Measurements from ENCODE around the gene TRPC4. TPM values are rescaled to one million over a fixed set of nuclear protein-coding genes. Genes with fewer than 3 reads are reported as not detected.

Gene TRPC4
- total RNA-seq, 1 donor from 2014 or later = 3.0 TPM

DNA sequence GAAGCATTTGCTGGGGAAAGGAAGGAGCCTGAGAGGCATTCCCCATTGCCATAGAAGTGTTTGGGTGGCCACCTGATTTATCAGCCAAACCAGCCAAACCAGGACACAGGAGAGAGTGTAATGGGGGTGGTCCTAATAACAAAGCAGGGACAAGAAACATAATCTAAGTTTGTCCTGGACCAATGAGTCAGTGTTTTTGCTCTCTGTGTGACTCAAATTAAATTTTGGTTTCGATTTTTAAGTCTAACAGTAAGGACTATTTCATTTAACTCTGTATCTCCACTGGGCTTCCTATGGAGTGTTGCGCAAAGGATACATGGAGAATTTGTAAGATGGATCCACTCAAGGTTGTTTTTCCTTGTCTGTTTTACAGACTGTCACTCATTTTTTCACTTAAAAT lies 19.5 kb upstream of the TRPC4 start:
- peaks cover 6% of the 10 kb centered on the region for H3K9me3 Mint-ChIP-seq (ENCODE audit: low read depth)
- DNase-seq (ENCODE audit: low spot score) = no peak
- no peak overlapping the region for H3K27ac Mint-ChIP-seq (ENCODE audit: unreplicated experiment)
- no peaks in the 10 kb centered on the region for H3K36me3 Mint-ChIP-seq (ENCODE audit: low read depth)
- H3K4me1 Mint-ChIP-seq (ENCODE audit: low read depth) = peaks cover 28% of the 10 kb centered on the region
- TF ChIP-seq CTCF (IDR thresholded peaks at IDR 0.05) = no peak
- no peaks in the 10 kb centered on the region for H3K27me3 Mint-ChIP-seq (ENCODE audit: low read depth)
- H3K4me3 Mint-ChIP-seq (ENCODE audit: unreplicated experiment) = no peak overlapping the region

GRCh38 chr13:37886879-37887278 lies 17.3 kb upstream of the TRPC4 start:
- no peaks in the 10 kb centered on the region for H3K27me3 Mint-ChIP-seq (ENCODE audit: low read depth)
- no peaks in the 10 kb centered on the region for H3K36me3 Mint-ChIP-seq (ENCODE audit: low read depth)
- no peak overlapping the region for H3K27ac Mint-ChIP-seq (ENCODE audit: unreplicated experiment)
- H3K4me1 Mint-ChIP-seq (ENCODE audit: low read depth) = peaks cover 41% of the 10 kb centered on the region
- no peak for DNase-seq (ENCODE audit: low spot score)
- H3K9me3 Mint-ChIP-seq (ENCODE audit: low read depth) = peaks cover 6% of the 10 kb centered on the region
- TF ChIP-seq CTCF (IDR thresholded peaks at IDR 0.05) = no peak
- H3K4me3 Mint-ChIP-seq (ENCODE audit: unreplicated experiment) = no peak overlapping the region

DNA sequence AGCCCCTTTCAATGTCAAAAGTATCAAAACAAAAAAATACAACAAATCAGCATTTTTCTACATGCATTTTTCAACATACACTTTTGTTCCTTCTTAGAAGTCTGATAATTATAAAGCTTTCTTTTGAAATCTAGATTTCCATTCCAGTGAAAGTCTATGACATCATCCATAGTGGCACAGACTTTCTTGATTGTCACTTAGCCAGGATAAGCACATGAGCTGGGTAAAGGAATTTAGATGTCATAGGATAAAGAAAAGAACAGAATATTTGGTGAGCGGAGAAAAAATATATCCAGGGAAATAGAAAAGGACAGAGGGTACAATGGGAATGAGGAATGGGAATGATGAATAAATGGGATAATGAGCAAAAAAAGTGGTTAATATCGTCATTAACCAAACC lies 15.1 kb upstream of the TRPC4 start:
- Mint-ChIP-seq H3K27ac (ENCODE audit: unreplicated experiment) (peak overlapping the region; percentile 84), H3K27me3 (ENCODE audit: low read depth) (no peaks in the 10 kb centered on the region), H3K4me3 (ENCODE audit: unreplicated experiment) (peak overlapping the region; percentile 35), H3K36me3 (ENCODE audit: low read depth) (no peaks in the 10 kb centered on the region), H3K4me1 (ENCODE audit: low read depth) (peaks cover 41% of the 10 kb centered on the region), H3K9me3 (ENCODE audit: low read depth) (peaks cover 6% of the 10 kb centered on the region)
- no peak for DNase-seq (ENCODE audit: low spot score)
- no peak for TF ChIP-seq CTCF (IDR thresholded peaks at IDR 0.05)

GRCh38 chr13:37884026-37884425 lies 14.5 kb upstream of the TRPC4 start:
- H3K4me3 Mint-ChIP-seq (ENCODE audit: unreplicated experiment) = no peak overlapping the region
- no peak for DNase-seq (ENCODE audit: low spot score)

DNA sequence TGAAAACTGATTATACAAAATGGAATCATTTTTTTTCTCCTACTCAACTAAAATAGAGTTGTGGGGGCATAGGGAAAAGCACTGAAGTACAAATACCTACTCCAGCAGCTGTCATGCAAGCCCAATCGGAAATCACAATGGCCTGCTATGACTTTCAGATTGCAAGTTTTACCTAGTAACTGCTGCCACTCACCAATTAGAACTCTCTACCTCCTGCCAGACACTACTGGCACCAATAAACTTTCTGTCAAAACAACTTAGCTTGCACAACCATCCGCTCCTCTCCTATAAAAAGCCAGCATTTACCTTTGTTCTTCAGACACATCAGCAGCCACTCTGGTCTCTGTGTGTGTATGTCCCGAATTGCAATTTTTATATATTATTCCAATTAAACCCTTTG lies 9.3 kb upstream of the TRPC4 start:
- peaks cover 2% of the 10 kb centered on the region for H3K9me3 Mint-ChIP-seq (ENCODE audit: low read depth)
- no peaks in the 10 kb centered on the region for H3K27me3 Mint-ChIP-seq (ENCODE audit: low read depth)
- no peak overlapping the region for H3K4me3 Mint-ChIP-seq (ENCODE audit: unreplicated experiment)
- DNase-seq (ENCODE audit: low spot score) = no peak
- peaks cover 18% of the 10 kb centered on the region for H3K4me1 Mint-ChIP-seq (ENCODE audit: low read depth)
- no peak overlapping the region for H3K27ac Mint-ChIP-seq (ENCODE audit: unreplicated experiment)
- TF ChIP-seq CTCF (IDR thresholded peaks at IDR 0.05) = no peak
- no peaks in the 10 kb centered on the region for H3K36me3 Mint-ChIP-seq (ENCODE audit: low read depth)

More at GRCh38 chr13:37884026-37884425, 14.5 kb upstream of the TRPC4 start:
- H3K36me3 Mint-ChIP-seq (ENCODE audit: low read depth) = no peaks in the 10 kb centered on the region
- H3K9me3 Mint-ChIP-seq (ENCODE audit: low read depth) = peaks cover 6% of the 10 kb centered on the region
- H3K4me1 Mint-ChIP-seq (ENCODE audit: low read depth) = peaks cover 37% of the 10 kb centered on the region
- H3K27ac Mint-ChIP-seq (ENCODE audit: unreplicated experiment) = peak overlapping the region; percentile 84
- TF ChIP-seq CTCF (IDR thresholded peaks at IDR 0.05) = no peak
- H3K27me3 Mint-ChIP-seq (ENCODE audit: low read depth) = no peaks in the 10 kb centered on the region

Measured in chondrocyte (in vitro differentiated cells).